Right forelimb (tissue), 1 donor: ENCODE data around the gene AGPAT1.

ENCODE experiments used
- DNase-seq: peaks from one replicate; pipeline ENCODE4 v3.0.0-alpha.2; 2018

Gene AGPAT1, protein sequence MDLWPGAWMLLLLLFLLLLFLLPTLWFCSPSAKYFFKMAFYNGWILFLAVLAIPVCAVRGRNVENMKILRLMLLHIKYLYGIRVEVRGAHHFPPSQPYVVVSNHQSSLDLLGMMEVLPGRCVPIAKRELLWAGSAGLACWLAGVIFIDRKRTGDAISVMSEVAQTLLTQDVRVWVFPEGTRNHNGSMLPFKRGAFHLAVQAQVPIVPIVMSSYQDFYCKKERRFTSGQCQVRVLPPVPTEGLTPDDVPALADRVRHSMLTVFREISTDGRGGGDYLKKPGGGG

DNA sequence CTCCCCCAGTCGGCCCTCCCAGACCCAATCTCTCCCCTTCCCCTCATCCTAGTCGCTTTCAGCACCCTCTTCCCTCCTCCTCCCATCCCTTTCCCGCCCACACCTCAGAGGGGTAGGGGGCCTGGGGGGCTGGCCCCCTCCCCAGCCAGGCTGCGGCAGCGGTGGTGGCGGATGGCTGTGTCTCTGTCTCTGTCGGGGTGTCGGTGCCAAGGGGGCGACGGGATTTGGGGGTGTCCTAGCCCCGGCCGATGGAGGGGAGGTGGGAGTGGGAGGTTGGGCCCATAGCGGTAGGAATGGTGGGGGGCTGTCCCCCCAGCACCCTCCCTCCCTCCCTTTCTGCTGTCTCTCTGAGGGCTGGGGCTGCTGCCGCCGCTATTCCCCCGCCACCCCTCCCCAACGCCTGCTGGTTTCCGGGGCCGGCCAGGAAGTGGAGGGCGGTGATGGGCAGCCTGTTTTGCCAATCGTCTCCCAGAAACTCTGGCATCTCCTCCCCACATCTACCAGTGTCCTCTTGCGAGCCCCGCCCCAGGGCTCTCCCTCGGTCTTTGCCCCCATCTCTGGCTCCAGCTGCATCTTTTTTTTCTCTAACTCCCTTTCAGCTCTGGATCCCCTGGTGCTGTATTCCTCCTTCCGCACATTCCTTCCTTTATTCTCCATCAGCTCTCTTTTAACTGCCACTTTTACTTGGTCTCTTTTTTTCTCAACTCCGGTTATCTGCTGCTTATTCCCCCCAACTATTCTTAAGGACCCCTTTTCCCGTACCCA lies at the start of gene AGPAT1:
Gene AGPAT1 (minus strand): TSS at position 374 of the 765 bp plus-strand sequence. CDS start 4,588 bp downstream, outside the sequence.
- peak; percentile 98 for DNase-seq

DNA sequence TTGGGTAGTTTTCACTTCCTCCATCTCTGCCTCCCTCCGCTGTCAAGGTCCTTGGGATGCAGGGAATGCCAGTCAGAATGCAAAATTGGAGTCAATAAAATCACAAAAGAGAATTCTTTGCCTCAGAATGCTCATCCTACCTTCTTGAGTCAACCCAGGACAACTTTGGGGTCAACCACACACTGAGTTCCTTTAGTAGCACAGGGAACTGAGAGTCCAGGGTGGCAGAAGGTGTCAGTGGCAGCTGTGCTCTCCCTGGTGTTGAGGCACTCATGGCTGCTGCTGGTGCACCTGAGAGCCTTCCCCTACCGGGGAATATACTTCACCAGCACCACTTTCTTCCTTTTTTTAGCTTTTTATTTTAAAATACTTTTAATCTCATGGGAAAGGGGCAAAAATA lies 48.8 kb upstream of the AGPAT1 start:
- no peak for DNase-seq

DNA sequence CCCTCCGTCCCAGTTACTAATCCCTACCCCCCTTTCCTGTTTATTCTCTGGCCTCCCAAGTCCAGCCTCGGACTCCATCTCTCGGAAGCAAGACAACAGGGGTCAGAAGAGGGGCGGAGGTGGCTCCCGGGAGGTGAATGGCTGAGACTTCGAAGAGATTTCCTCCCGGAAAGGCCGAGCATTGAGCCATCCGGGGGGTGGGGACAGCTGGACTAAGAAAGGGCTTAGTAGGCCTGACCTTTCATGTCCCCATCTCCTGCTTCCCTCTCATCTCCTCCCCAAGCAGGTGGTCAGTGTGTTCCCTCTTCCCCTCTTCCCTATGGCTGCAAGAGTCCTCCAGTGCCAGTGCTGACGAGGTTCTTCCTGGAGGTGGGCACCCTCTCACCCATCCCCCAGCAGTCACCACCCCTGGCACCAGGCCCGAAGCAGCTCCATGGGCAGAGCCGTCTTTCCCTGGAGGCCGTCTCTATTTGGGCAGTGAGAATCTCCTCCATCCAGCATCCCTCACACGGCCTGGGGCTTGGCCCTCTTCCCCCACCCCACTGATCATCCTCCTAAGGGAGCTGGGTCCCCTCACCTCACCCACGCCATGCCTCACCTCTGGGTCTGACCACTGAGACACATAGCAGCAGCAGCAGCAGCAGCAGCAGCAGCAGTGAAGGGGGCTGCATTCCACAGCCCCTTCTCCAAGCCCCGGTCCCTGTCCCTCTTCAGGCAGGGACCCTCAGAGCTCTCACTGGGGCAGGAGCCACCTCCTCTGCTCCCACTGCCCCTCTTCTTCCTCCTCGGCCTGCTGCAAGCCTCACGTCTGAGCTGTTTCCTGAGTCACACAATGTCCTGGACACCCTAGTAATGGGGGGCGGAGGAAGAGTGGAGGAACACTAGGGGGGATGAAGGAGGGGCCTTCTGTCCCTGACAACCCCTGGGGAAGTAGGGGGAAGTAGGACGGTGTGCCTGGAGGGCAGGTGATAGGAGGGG lies 47.7 kb upstream of the AGPAT1 start, which contains the start of gene NOTCH4:
Gene NOTCH4 (minus strand): TSS at position 810 of the 978 bp plus-strand sequence. CDS start 139 bp downstream, at position 671.
- DNase-seq: no peak

DNA sequence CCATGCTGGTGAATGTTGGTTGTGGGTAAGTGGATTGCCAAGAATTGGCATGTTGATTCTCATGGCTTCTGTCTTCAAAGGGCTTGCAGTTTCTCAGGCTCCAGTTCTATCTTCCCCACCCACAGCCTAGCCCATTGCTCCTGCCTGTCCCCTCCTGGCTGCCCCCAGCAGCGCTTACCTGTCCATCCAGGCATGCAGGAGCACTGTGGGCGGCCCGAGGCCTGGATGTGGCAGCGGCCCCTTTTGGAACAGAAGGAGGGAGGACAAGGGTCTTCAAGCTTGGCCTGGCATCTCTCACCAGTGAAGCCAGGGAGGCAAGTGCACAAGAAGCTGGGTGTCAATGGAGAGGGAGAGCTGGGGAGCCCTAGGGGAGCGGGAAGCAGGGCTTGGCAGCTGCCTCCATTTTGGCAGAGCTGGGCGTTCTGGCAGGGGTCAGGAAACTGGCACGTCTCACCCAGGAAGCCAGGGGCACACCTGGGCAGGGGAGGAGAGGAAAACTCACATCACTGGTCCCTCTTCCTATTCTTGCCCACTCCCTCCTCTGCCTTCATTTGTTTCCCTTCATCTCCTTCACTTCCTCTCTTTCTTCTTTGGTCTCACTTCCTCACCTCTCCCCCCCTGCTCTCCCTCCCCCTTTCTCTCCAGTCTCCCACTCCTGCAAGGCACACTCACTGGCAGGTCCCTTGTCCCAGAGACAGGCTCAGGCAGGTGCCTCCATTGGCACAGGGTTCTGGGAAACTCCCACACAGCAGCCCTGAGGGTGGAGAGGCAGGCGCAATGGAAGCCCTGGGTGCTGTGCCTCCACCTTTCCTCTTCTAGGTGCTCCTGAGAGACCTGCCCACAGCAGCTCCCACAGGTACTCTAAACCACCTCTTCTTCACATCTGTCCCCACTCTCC lies 46.7 kb upstream of the AGPAT1 start:
- DNase-seq: no peak

DNA sequence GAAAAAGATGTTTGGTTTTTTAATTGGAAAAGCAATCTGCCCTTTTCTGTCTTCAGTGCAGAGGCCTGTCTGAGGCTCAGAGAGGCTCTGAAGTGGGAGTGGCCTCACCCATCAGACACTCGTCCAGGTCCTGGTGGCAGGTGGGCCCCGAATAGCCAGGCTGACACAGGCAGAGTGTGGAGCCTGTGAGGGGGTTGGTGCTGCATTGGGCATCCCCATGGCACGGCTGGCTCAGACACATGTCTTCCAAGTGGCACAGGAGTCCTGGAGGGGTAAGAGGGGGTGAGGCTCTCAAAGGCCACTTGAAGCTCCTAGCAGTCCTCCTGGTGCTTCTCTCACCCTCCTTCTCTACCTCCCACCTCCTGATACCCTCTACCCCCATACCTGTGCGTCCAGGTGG lies 44.1 kb upstream of the AGPAT1 start:
- DNase-seq: no peak

DNA sequence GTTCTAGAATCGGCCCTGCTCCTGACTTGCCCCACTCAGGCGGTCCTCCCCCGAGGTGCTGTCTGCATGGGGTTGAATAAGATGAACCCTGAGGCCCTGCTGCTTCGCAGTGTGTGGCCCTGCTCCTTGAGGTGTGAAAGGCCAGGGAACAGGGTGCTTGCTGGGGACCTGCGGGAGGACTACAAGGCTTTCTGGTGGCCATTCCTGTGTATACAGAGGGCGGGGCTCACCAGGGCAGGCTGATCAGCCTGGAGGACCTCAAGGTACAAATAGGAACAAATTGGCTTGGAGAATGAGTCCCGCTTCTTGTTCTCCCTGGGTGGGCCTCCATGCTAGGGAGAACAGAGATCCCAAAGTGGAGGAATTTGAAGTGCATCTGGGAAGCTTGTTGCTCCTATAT lies 42.3 kb upstream of the AGPAT1 start:
- no peak for DNase-seq

DNA sequence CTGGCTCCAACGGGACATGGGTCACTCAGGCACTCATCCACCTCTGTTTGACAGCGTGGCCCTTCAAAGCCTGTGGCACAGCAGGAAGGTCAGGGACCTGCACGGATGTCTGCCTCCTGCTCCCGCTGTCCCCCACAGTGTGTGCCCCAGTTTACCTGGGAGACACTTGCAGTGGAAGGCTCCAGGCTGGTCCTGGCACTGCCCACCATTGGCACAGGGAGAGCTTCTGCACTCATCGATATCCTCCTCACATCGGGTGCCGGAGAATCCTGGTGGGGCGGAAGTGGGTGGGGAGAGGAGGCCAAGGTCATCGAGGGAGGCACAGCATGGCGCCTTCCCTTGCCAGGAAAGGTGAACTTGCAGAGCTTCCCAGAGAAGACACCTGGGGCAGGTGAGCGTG lies 41.1 kb upstream of the AGPAT1 start:
- DNase-seq: no peak

DNA sequence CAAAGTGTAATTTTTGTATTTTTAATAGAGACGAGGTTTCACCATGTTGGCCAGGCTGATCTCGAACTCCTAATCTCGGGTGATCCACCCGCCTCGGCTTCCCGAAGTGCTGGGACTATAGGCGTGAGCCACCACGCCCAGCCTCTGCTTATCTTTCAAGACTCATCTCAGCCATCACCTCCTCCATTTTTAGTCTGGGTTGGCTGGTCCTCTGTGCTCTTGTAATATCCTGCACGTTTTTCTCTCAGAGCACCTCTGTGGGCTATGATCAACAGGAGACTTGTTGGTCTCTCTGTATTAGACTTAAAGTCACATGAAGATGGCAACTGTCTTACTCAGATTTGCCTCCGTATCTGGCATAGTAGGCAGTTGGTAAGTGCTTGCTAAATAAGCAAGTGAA lies 40.4 kb upstream of the AGPAT1 start:
- no peak for DNase-seq

DNA sequence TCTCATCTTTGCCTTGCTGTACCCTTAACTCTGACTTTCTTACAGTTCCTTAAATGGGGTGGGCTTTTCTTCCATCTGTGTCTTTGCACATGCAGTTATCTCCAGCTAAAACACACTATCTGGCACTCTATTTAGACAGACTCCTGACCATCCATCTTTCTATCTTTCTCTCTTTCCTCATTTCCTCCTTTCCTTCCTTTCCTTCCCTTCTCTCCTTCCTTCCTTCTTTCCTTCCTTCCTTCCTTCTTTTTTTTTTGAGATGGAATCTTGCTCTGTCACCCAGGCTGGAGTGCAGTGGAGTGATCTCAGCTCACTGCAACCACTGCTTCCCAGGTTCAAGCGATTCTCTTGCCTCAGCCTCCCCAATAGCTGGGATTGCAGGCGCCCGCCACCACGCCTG lies 39.7 kb upstream of the AGPAT1 start:
- no peak for DNase-seq

DNA sequence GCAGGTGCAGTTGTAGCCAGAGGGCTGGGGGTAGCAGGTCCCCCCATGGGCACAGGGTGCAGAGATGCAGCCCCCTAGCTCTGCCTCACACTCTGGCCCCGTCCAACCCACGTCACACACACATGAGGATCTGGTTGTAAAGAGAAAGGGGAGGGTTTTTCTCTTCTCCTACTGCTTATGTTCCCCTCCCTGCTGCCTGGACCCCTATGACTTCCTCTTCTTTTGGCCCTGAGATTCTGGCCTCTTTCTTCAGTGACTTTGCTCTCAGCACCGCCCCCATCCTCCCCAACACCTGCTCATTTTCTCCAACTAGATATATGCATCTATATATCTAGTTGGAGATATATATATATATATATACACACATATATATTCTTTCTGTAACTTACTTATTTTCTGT lies 38.2 kb upstream of the AGPAT1 start:
- DNase-seq: peak; percentile 1

DNA sequence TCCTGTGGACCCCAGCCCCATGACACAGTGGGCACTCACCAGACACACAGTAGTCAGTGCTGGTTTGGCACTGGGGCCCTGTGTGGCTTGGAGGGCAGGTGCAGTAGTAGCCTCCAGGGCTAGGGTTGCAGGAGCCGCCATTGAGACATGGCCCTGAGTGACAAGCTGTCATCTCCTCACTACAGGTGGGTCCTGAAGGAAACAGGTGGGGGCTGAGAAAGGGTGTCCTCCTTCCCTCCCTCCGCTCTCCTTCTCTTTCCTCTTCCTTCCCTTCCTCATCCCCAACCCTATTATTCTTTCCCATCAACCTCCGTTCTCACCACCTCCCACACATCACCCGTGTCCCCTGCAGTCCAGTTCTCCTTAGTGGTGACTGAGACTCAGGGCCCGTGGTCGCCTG lies 37.8 kb upstream of the AGPAT1 start:
- peak; percentile 28 for DNase-seq

DNA sequence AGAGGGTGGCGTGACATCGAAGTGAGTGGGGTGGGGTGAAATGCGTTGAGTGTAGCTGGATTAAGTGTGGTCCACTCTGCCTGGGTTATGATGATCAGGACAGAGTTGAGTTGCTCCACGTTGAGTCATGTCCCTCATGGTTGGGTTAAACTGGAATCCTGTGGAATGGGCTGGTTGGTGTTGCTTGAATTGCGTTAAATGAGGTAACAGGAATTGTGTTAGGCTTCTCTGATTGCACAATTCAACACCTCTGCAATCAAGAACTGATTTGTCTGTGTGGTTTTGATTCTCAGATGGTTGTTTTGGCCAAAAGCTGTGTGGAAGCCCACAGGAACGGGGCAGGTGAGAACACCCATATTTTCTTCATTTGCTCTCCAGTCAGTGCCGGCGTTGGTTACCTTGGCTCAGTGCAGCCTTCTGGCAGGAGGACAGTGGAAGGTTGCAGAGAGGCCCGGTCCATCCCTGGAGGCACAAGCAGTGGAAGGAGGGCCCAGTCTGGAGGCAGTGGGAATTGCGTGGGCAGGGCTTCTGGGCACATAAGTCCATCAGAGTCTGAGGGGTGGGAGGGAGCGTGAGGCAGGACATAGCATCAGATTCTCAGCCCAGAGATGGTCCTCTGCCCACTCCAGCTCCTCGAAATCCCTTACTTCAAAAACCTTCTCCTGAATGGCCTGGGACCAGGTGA lies 36.3 kb upstream of the AGPAT1 start:
- peak; percentile 2 for DNase-seq

DNA sequence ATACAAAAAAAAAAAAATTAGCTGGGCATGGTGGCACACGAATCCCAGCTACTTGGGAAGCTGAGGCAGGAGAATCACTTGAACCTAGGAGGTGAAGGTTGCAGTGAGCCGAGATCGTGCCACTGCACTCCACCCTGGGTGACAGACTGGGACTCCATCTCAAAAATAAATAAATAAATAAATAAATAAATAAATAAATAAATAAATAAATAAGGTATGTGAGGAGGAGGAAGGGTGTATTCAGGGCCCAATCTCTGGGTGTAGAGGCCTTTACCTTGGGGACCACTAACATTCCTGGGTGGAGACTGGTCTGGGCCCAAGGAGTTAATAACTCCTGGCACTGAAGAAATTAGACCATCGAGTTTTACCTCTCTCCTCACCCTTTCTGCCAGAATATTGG lies 35.5 kb upstream of the AGPAT1 start:
- peak; percentile 6 for DNase-seq

DNA sequence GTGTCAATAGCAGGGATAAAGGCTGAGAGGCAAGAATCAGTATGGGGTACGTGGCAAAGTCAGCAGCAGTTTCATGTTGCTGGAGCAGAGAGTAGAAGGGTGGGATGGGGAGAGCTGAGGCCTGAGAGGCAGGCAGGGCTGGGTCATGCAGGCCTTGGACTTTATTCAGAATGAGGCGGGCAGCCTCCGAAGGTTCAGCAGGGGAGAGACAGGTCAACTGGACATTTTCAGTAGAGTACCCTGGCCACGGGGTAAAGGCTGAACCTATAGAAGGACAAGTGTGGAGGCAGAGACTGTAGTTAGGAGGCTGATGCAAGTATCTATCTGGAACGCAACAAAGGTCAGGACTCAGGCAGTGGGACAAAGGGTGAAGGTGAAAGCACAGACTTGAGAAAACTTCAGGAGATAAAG lies 34.3 kb upstream of the AGPAT1 start:
- DNase-seq: no peak

DNA sequence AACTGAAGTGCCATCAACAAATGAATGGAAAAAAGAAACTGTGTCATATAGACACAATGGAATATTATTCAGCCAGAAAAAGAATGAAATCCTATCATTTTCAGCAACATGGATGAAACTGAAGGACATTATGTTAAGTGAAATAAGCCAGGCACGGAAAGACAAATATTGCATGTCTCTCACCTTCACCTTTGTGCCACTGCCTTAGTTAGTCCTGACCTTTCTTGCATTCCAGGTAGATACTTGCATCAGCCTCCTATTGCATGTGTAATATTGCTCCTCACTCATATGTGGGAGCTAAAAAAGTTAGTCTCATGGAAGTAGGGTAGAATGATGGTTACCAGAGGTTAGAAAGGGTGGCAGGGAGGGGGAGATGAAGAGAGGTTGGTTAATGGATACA lies 33.1 kb upstream of the AGPAT1 start:
- no peak for DNase-seq

DNA sequence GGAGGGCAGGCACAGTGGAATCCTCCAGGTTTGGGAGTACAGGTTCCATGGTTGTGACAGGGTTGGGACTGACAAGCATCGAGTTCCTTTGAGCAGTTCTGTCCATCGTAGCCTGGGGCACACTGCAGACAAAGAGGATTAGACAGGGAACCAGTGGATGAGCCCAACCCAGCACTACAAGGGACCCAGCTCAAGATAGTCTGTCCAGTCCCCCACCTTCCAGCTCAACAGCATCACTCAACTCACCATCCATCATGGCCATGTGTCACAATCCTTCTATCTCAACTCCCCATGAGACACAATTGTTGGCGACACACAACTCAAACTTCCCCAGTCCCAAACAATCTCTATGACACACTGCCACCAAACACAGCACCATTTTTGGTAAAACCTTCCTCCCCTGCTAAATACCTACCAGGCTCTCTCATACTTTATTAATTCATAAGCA lies 28.4 kb upstream of the AGPAT1 start:
- DNase-seq: no peak

DNA sequence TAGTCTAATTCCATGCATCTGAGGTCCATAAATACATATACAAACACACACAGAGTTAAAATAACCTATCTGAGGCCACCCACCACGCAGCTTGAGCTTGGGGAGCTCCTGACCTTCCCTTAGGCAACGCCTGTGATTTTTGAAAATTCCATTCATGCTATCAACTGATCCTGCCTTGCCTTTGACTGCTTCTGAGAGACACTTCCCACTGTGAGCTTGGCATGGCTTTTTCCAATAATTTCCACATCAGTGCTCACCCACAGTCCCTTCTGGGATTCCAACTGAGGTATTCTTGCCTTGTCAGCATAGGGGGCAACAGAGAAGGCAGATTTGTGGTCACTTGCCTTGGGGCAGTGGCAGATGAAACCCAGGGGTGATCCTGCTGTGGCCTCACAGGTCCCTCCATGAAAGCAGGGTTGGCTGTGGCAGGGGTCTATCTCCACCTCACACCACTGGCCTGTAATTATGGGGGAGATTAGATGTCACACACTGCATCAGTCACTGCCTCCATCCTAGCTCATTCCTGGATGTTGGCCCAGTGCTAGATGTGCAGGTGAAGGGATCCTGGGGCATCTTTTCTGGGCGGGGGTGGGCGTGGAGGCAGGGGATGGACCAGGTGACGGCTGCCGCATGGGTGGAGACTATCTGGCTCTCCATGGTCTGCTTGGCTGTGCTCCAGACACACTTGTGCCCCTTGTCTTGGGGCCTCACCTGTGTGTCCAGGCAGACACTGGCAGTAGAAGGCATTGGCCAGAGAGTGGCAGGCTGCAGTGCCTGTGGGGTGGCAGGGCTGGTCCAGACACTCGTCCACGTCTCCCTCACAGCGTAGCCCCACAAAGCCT lies 27.8 kb upstream of the AGPAT1 start:
- no peak for DNase-seq

DNA sequence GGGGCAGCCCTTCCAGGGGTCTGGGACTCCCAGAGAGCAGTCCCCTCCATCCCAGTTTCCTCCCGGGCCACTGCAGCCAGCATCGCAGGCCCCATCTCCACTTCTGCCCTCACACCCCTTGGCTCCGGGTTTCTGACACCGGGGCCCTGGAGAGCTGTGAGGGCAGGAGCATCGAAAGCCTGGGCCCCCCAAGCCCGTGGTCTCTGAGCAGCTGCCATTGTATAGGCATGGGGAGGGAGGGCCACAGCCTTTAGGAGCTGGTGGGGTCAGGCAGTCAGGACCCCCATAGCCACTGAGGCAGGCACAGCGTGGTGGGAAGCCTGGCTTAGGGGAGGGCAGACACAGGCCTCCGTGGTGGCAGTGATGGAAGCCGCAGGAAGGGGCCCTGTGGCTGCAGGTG lies 26.3 kb upstream of the AGPAT1 start:
- no peak for DNase-seq

DNA sequence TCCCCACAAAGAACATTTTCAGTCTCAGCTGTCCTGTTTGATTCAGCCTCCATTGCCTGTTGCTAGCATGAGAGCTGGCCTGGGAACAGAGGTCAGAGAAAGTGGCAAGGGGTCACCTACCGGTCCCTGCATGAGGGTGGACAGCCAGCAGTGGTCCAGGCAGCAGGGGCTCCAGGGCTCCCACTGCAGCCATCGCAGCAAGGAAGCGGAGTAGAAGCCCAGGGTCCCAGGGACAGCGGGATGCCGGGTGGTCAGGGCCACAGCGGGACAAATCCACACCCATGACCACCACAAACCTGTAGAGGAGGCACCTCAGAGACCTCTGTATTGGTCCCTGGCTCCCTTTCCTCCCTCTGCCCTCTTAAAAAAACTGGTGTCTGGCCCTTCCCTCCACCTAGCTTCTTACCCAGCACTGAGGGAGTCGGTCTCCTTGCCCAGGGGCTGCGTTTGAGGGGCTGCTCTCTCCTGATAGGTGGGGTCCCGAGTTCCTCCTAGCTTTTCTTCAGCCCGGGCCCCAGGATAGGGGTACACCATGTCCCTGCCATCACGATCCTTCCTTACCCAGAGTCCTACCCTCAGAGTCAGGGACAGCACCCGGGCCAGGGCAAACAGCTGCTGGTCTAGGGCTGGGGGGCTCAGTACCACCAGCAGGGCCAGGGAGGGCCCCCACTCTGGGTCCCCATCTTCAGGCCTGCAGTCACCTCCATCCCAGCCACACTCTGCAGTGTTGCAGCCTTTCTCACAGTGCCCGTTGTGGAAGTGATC lies 25.0 kb upstream of the AGPAT1 start:
- no peak for DNase-seq

DNA sequence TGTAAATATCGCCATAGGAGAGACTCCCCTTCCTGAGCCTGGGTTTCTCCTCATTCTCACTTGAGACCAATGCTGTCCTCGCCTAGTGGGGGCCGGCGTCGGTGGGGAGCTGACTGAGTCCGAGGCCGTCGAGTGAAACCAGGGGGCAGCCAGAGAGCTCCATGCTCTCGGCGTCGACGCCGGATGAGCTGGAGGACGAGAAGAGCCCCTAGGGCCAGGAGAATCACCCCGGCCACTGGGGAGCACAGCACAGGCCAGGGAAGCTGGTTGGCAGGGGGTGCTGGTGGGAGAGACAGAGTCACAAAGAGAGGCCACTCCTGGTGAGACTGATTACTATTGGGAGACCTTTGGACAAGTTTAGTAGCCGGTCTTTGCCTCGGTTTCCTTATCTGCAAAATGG lies 23.0 kb upstream of the AGPAT1 start:
- no peak for DNase-seq
